HEK293 (cell line): ENCODE measurements around the gene CDON.

Source experiments
- CTCF ChIA-PET: fragments of 350-600 bp; formaldehyde crosslinking; extraction: SDS; loops from one replicate; lab custom pipeline; 2021; ENCODE audit warnings: antibody characterized with exemption; lab: Yijun Ruan, JAX
- POLR2A ChIA-PET: fragments of 300-600 bp; formaldehyde crosslinking; extraction: SDS; loops from one replicate; lab custom pipeline; 2020; ENCODE audit warnings: antibody characterized with exemption, inconsistent platforms; lab: Yijun Ruan, JAX
- H3K27ac ChIP-seq: fragments of 200-500 bp; sonication (Bioruptor generic); 2 replicates; pipeline ENCODE4 v1.5.1; 2014; ENCODE audit warnings: low read depth, low read length, control low read depth, inconsistent platforms; ENCODE audit errors: extremely low read depth
- H3K36me3 ChIP-seq, 2 experiments: fragments of 200-500 bp in 1 of 2; sonication (Bioruptor generic) in 1 of 2; 1 replicate in 1 of 2; 2 replicates in 1 of 2; pipeline ENCODE4 v1.5.1; 2014 to 2017; ENCODE audit warnings: inconsistent platforms in 2 of 2, low read length in 2 of 2; ENCODE audit not compliant: control insufficient read depth in 2 of 2, insufficient read depth in 1 of 2
- H3K4me1 ChIP-seq: fragments of 200-500 bp; sonication (Bioruptor generic); 2 replicates; pipeline ENCODE4 v1.5.1; 2014; ENCODE audit warnings: mild to moderate bottlenecking, low read length, inconsistent platforms; ENCODE audit not compliant: control insufficient read depth, insufficient read depth
- H3K4me3 ChIP-seq: 2 replicates; pipeline ENCODE4 v1.5.1; 2011; ENCODE audit warnings: low read depth, mild to moderate bottlenecking, control low read depth, low read length, moderate library complexity
- H3K9me3 ChIP-seq: fragments of 200-500 bp; sonication (Bioruptor generic); 2 replicates; pipeline ENCODE4 v1.5.1; 2014; ENCODE audit warnings: low read depth, low read length, inconsistent platforms; ENCODE audit not compliant: control insufficient read depth, insufficient read depth
- CTCF ChIP-seq: fragments of 450-650 bp; formaldehyde crosslinking; IDR thresholded peaks from 2 replicates; pipeline ENCODE4 v1.5.1; 2016; ENCODE audit warnings: missing biosample characterization, missing genetic modification characterization
- ELK4 ChIP-seq: IDR thresholded peaks from 2 replicates; pipeline ENCODE4 v1.6.1; 2011; ENCODE audit warnings: mild to moderate bottlenecking, low read depth, low read length, borderline replicate concordance
- IKZF3 ChIP-seq: fragments of 450-650 bp; IDR thresholded peaks from 2 replicates; pipeline ENCODE4 v1.5.0; 2018; ENCODE audit warnings: missing biosample characterization, mild to moderate bottlenecking, missing genetic modification characterization, moderate library complexity
- KLF10 ChIP-seq: fragments of 450-650 bp; IDR thresholded peaks from 2 replicates; pipeline ENCODE4 v1.5.1; 2018; ENCODE audit warnings: missing biosample characterization, mild to moderate bottlenecking, missing genetic modification characterization
- KLF7 ChIP-seq: fragments of 450-650 bp; formaldehyde crosslinking; IDR thresholded peaks from 2 replicates; pipeline ENCODE4 v1.5.1; 2016; ENCODE audit warnings: missing biosample characterization, missing genetic modification characterization, borderline replicate concordance
- OSR2 ChIP-seq: fragments of 450-650 bp; formaldehyde crosslinking; IDR thresholded peaks from 2 replicates; pipeline ENCODE4 v1.5.1; 2016; ENCODE audit warnings: missing biosample characterization, missing genetic modification characterization
- PRDM10 ChIP-seq: fragments of 450-650 bp; formaldehyde crosslinking; IDR thresholded peaks from 2 replicates; pipeline ENCODE4 v1.5.1; 2016; ENCODE audit warnings: missing biosample characterization, missing genetic modification characterization
- RBAK ChIP-seq: fragments of 450-650 bp; formaldehyde crosslinking; IDR thresholded peaks from 2 replicates; pipeline ENCODE4 v1.5.1; 2016; ENCODE audit warnings: missing biosample characterization, missing genetic modification characterization
- SCRT1 ChIP-seq: fragments of 450-650 bp; formaldehyde crosslinking; IDR thresholded peaks from 2 replicates; pipeline ENCODE4 v1.5.1; 2016; ENCODE audit warnings: missing biosample characterization, missing genetic modification characterization, borderline replicate concordance
- TSHZ1 ChIP-seq: fragments of 450-650 bp; formaldehyde crosslinking; IDR thresholded peaks from 2 replicates; pipeline ENCODE4 v1.5.1; 2016; ENCODE audit warnings: missing biosample characterization, missing genetic modification characterization, borderline replicate concordance
- WT1 ChIP-seq: fragments of 450-650 bp; formaldehyde crosslinking; IDR thresholded peaks from 2 replicates; pipeline ENCODE4 v1.5.1; 2016; ENCODE audit warnings: missing biosample characterization, missing genetic modification characterization
- YY2 ChIP-seq: fragments of 450-650 bp; formaldehyde crosslinking; IDR thresholded peaks from 2 replicates; pipeline ENCODE4 v1.5.1; 2016; ENCODE audit warnings: missing biosample characterization, missing genetic modification characterization
- ZBTB1 ChIP-seq: fragments of 450-650 bp; formaldehyde crosslinking; IDR thresholded peaks from 2 replicates; pipeline ENCODE4 v1.5.1; 2016; ENCODE audit warnings: missing biosample characterization, missing genetic modification characterization
- ZBTB17 ChIP-seq: fragments of 450-650 bp; formaldehyde crosslinking; IDR thresholded peaks from 2 replicates; pipeline ENCODE4 v1.5.1; 2016; ENCODE audit warnings: missing biosample characterization, missing genetic modification characterization
- ZBTB8A ChIP-seq: fragments of 450-650 bp; formaldehyde crosslinking; IDR thresholded peaks from 2 replicates; pipeline ENCODE4 v1.5.1; 2016; ENCODE audit warnings: missing biosample characterization, missing genetic modification characterization
- ZFHX2 ChIP-seq: fragments of 450-650 bp; formaldehyde crosslinking; conservative IDR thresholded peaks from 2 replicates; pipeline ENCODE4 v1.5.1; 2016; ENCODE audit warnings: missing biosample characterization, missing genetic modification characterization
- ZFP3 ChIP-seq: fragments of 450-650 bp; formaldehyde crosslinking; IDR thresholded peaks from 2 replicates; pipeline ENCODE4 v1.5.1; 2016; ENCODE audit warnings: low read depth, missing biosample characterization, missing genetic modification characterization
- ZNF514 ChIP-seq: fragments of 450-650 bp; formaldehyde crosslinking; IDR thresholded peaks from 2 replicates; pipeline ENCODE4 v1.5.1; 2016; ENCODE audit warnings: missing biosample characterization, missing genetic modification characterization
- ZNF549 ChIP-seq: fragments of 450-650 bp; IDR thresholded peaks from 2 replicates; pipeline ENCODE4 v1.5.1; 2018; ENCODE audit warnings: missing biosample characterization, missing genetic modification characterization, mild to moderate bottlenecking, inconsistent platforms, moderate library complexity
- ZNF747 ChIP-seq: fragments of 450-650 bp; formaldehyde crosslinking; IDR thresholded peaks from 2 replicates; pipeline ENCODE4 v1.5.1; 2016; ENCODE audit warnings: missing biosample characterization, missing genetic modification characterization

CDON gene

GRCh38 chr11:125982348-125982730, 80.3 kb downstream of the CDON start:
- Histone ChIP-seq H3K36me3 (peaks cover 0 to 36% of the 10 kb centered on the region in 2 experiments), H3K9me3 (no peaks in the 10 kb centered on the region), H3K4me1 (no peaks in the 10 kb centered on the region), H3K4me3 (no peak overlapping the region), H3K27ac (no peak overlapping the region)
- ChIA-PET CTCF (no interaction called here), POLR2A (no interaction called here)
- TF ChIP-seq RBAK (tag by site-specific recombination): no peak
- TF ChIP-seq CTCF (tag by site-specific recombination): no peak
- no peak for TF ChIP-seq ZNF747 (tag by site-specific recombination)
- TF ChIP-seq ZNF514 (tag by site-specific recombination): no peak
- no peak for TF ChIP-seq ZBTB8A
- no peak for TF ChIP-seq WT1 (tag by site-specific recombination)
- no peak for TF ChIP-seq ZFP3 (tag by site-specific recombination)
- no peak for TF ChIP-seq TSHZ1 (tag by site-specific recombination)
- no peak for TF ChIP-seq ZFHX2 (tag by site-specific recombination)

- peaks cover 0 to 38% of the 10 kb centered on the region in 2 experiments for H3K36me3 ChIP-seq
- ChIA-PET CTCF (no interaction called here), POLR2A (no interaction called here)
- H3K4me3 ChIP-seq: no peak overlapping the region
- TF ChIP-seq KLF10 (tag by site-specific recombination) (no peak), PRDM10 (tag by site-specific recombination) (no peak), IKZF3 (tag by site-specific recombination) (no peak), ZNF549 (no peak), OSR2 (tag by site-specific recombination) (no peak), ZBTB17 (tag by site-specific recombination) (no peak), ZBTB1 (tag by site-specific recombination) (no peak), KLF7 (tag by site-specific recombination) (no peak), ELK4 (no peak), SCRT1 (tag by site-specific recombination) (no peak), YY2 (tag by site-specific recombination) (no peak)
- no peaks in the 10 kb centered on the region for H3K4me1 ChIP-seq
- H3K9me3 ChIP-seq: no peaks in the 10 kb centered on the region
- H3K27ac ChIP-seq: no peak overlapping the region
Measured at GRCh38 chr11:125980436-125980835, 82.2 kb downstream of the CDON start.
